Duodenal mucosa (tissue), 2 donors: ENCODE measurements around the gene GNAI3.

Source experiments
- H3K27ac ChIP-seq: one replicate; pipeline ENCODE4 v1.7.0; 2013; ENCODE audit warnings: low read depth, low read length
- H3K27me3 ChIP-seq, 2 donors: one replicate each; pipeline ENCODE4 v1.7.0; 2013; ENCODE audit warnings: low read length in 2 of 2, control low read depth in 1 of 2; ENCODE audit not compliant: insufficient read depth in 2 of 2, control insufficient read depth in 1 of 2
- H3K36me3 ChIP-seq, 2 donors: one replicate each; pipeline ENCODE4 v1.7.0; 2013; ENCODE audit warnings: low read length in 2 of 2, control low read depth in 1 of 2; ENCODE audit not compliant: insufficient read depth in 2 of 2, control insufficient read depth in 1 of 2
- H3K4me1 ChIP-seq, 2 donors: one replicate each; pipeline ENCODE4 v1.7.0; 2013; ENCODE audit warnings: low read length in 2 of 2, control low read depth in 1 of 2; ENCODE audit not compliant: insufficient read depth in 2 of 2, control insufficient read depth in 1 of 2
- H3K4me3 ChIP-seq, 2 donors: one replicate each; pipeline ENCODE4 v1.7.0; 2013; ENCODE audit warnings: low read length in 2 of 2, low read depth in 1 of 2
- H3K9ac ChIP-seq, 2 donors: one replicate each; pipeline ENCODE4 v1.7.0; 2013; ENCODE audit warnings: low read length in 2 of 2, low read depth in 1 of 2
- H3K9me3 ChIP-seq, 2 donors: one replicate each; pipeline ENCODE4 v1.7.0; 2013; ENCODE audit warnings: low read length in 2 of 2, control low read depth in 1 of 2; ENCODE audit not compliant: control insufficient read depth in 1 of 2

Gene GNAI3

GRCh38 chr1:109508873-109509175 lies 39.6 kb upstream of the GNAI3 start:
- Histone ChIP-seq H3K9me3 (no peaks in the 10 kb centered on the region), H3K9ac (peak overlapping the region; percentile 54 to 60), H3K4me1 (peaks cover 21 to 25% of the 10 kb centered on the region in 2 donors), H3K4me3 (peak overlapping the region; percentile 76 to 81), H3K36me3 (no peaks in the 10 kb centered on the region), H3K27me3 (no peaks in the 10 kb centered on the region), H3K27ac (no peak overlapping the region)

GRCh38 chr1:109509176-109510134 lies 39.0 kb upstream of the GNAI3 start, which contains the start of gene AMIGO1:
Gene AMIGO1, minus strand, starts transcription at chr1:109509727. Its CDS starts 815 bp downstream, at chr1:109508912.
- Histone ChIP-seq H3K9ac (peak within 1 kb of the TSS; percentile 54 to 63), H3K27ac (no peak within 1 kb of the TSS), H3K4me1 (peaks cover 16 to 20% of the 10 kb centered on the region in 2 donors), H3K4me3 (peak within 1 kb of the TSS; percentile 76 to 81), H3K36me3 (no peaks in the 10 kb centered on the region), H3K27me3 (no peaks in the 10 kb centered on the region), H3K9me3 (no peaks in the 10 kb centered on the region)

GRCh38 chr1:109513110-109513710 lies 35.2 kb upstream of the GNAI3 start:
- Histone ChIP-seq H3K9ac (no peak overlapping the region), H3K36me3 (no peaks in the 10 kb centered on the region), H3K27me3 (no peaks in the 10 kb centered on the region), H3K4me1 (peaks cover 29 to 34% of the 10 kb centered on the region in 2 donors), H3K4me3 (no peak overlapping the region), H3K27ac (no peak overlapping the region), H3K9me3 (no peaks in the 10 kb centered on the region)

GRCh38 chr1:109514846-109515245 lies 33.6 kb upstream of the GNAI3 start:
- H3K27ac ChIP-seq, result no peak overlapping the region
- H3K9me3 ChIP-seq, result no peaks in the 10 kb centered on the region
- H3K4me3 ChIP-seq, result no peak overlapping the region
- H3K4me1 ChIP-seq, result peaks cover 18 to 26% of the 10 kb centered on the region in 2 donors
- H3K27me3 ChIP-seq, result no peaks in the 10 kb centered on the region
- H3K36me3 ChIP-seq, result no peaks in the 10 kb centered on the region
- H3K9ac ChIP-seq, result no peak overlapping the region

- H3K4me1 ChIP-seq, result peaks cover 12 to 18% of the 10 kb centered on the region in 2 donors
- no peaks in the 10 kb centered on the region for H3K36me3 ChIP-seq
- H3K4me3 ChIP-seq, result no peak overlapping the region
- no peaks in the 10 kb centered on the region for H3K9me3 ChIP-seq
- H3K27me3 ChIP-seq, result no peaks in the 10 kb centered on the region
- H3K27ac ChIP-seq, result no peak overlapping the region
- H3K9ac ChIP-seq, result no peak overlapping the region
These were observed 31.5 kb upstream of the GNAI3 start for GRCh38 chr1:109516872-109517271.

GRCh38 chr1:109517337-109517736 lies 31.1 kb upstream of the GNAI3 start:
- no peaks in the 10 kb centered on the region for H3K36me3 ChIP-seq
- H3K4me3 ChIP-seq, result no peak overlapping the region
- H3K9ac ChIP-seq, result no peak overlapping the region
- peaks cover 12 to 18% of the 10 kb centered on the region in 2 donors for H3K4me1 ChIP-seq
- H3K27ac ChIP-seq, result no peak overlapping the region
- no peaks in the 10 kb centered on the region for H3K9me3 ChIP-seq
- no peaks in the 10 kb centered on the region for H3K27me3 ChIP-seq

GRCh38 chr1:109521002-109521951 lies 27.1 kb upstream of the GNAI3 start:
- no peak overlapping the region for H3K4me3 ChIP-seq

GRCh38 chr1:109522026-109522425 lies 26.4 kb upstream of the GNAI3 start:
- no peak overlapping the region for H3K9ac ChIP-seq
- H3K4me3 ChIP-seq, result no peak overlapping the region
- H3K27me3 ChIP-seq, result no peaks in the 10 kb centered on the region
- H3K4me1 ChIP-seq, result peaks cover 6% of the 10 kb centered on the region in 2 donors
- H3K27ac ChIP-seq, result no peak overlapping the region
- no peaks in the 10 kb centered on the region for H3K36me3 ChIP-seq
- no peaks in the 10 kb centered on the region for H3K9me3 ChIP-seq

More at GRCh38 chr1:109521002-109521951, 27.1 kb upstream of the GNAI3 start:
- no peaks in the 10 kb centered on the region for H3K9me3 ChIP-seq
- H3K4me1 ChIP-seq, result peaks cover 11 to 12% of the 10 kb centered on the region in 2 donors
- H3K36me3 ChIP-seq, result no peaks in the 10 kb centered on the region
- no peak overlapping the region for H3K9ac ChIP-seq
- no peak overlapping the region for H3K27ac ChIP-seq
- no peaks in the 10 kb centered on the region for H3K27me3 ChIP-seq

- Histone ChIP-seq H3K36me3 (no peaks in the 10 kb centered on the region), H3K9ac (no peak overlapping the region), H3K4me1 (no peaks in the 10 kb centered on the region), H3K27me3 (no peaks in the 10 kb centered on the region), H3K9me3 (no peaks in the 10 kb centered on the region), H3K4me3 (no peak overlapping the region), H3K27ac (no peak overlapping the region)
These were observed 24.7 kb upstream of the GNAI3 start for GRCh38 chr1:109523706-109524105.
